Activated CD4-positive, alpha-beta memory T cell treated with anti-CD3 and anti-CD28 coated beads for 36 hours (primary cell): Measurements from ENCODE around the gene KANSL1. TPM values are rescaled to one million over a fixed set of nuclear protein-coding genes. Genes with fewer than 3 reads are reported as not detected.

ENCODE experiments used
- CTCF ChIA-PET: fragments of 350-600 bp; sonication (Branson Sonifier 250); formaldehyde crosslinking; loops from one replicate; lab custom pipeline; 2021; ENCODE audit warnings: antibody characterized with exemption, inconsistent platforms; lab: Charles Lee
- POLR2A ChIA-PET: fragments of 350-600 bp; sonication (Branson Sonifier 250); formaldehyde crosslinking; loops from one replicate; lab custom pipeline; 2021; ENCODE audit warnings: antibody characterized with exemption; lab: Charles Lee
- DNase-seq: peaks from one replicate; pipeline ENCODE4 v3.0.0-alpha.2; 2020
- H3K27ac Mint-ChIP-seq: one replicate; pipeline ENCODE4 v1.8.0; 2021; ENCODE audit warnings: mixed read lengths
- H3K27me3 Mint-ChIP-seq: one replicate; pipeline ENCODE4 v1.8.0; 2021; ENCODE audit warnings: mixed read lengths
- H3K36me3 Mint-ChIP-seq: one replicate; pipeline ENCODE4 v1.8.0; 2021; ENCODE audit warnings: mixed read lengths
- H3K4me1 Mint-ChIP-seq: one replicate; pipeline ENCODE4 v1.8.0; 2021; ENCODE audit warnings: low read depth, mixed read lengths
- H3K4me3 Mint-ChIP-seq: one replicate; pipeline ENCODE4 v1.8.0; 2021; ENCODE audit warnings: mild to moderate bottlenecking, mixed read lengths
- H3K9me3 Mint-ChIP-seq: one replicate; pipeline ENCODE4 v1.8.0; 2021; ENCODE audit warnings: mixed read lengths
- intact Hi-C: fragments of 100-400 bp; cut with micrococcal nuclease; formaldehyde crosslinking; loops from one replicate; pipeline ENCODE4 v1.15.1; 2023
- total RNA-seq, 2 experiments: library from RNA; stranded (reverse); gene quantifications; one replicate each; pipeline ENCODE4 v1.2.3, GENCODE V29; 2021

Gene KANSL1
- total RNA-seq, 2 experiments from 2014 or later, result 57.3 to 63.8 TPM

- H3K9me3 Mint-ChIP-seq, result no peaks in the 10 kb centered on the region
- intact Hi-C loops, result loop anchor here (1.0 to 2.0 kb wide), 3 partner anchors 8 to 53 kb away; no protein-coding TSS in a partner anchor
- H3K27me3 Mint-ChIP-seq, result no peaks in the 10 kb centered on the region
- peaks cover 6% of the 10 kb centered on the region for H3K36me3 Mint-ChIP-seq
- POLR2A ChIA-PET, result interaction anchor here (0.8 to 5.7 kb wide), 2 partner anchors 8 to 53 kb away, joined by 3 to 48 read pairs; no protein-coding TSS in a partner anchor
- DNase-seq, result peak; percentile 65
- peaks cover 84% of the 10 kb centered on the region for H3K4me1 Mint-ChIP-seq
- H3K4me3 Mint-ChIP-seq, result no peak overlapping the region
- peak overlapping the region; percentile 71 for H3K27ac Mint-ChIP-seq
- CTCF ChIA-PET, result interaction anchor here (0.9 to 5.8 kb wide), 5 partner anchors 9 to 59 kb away, joined by 3 to 50 read pairs (median 9); partner anchors contain the start of gene KANSL1
Measured at GRCh38 chr17:46154151-46154816, 38.9 kb downstream of the KANSL1 start.

- POLR2A ChIA-PET, result no interaction called here
- CTCF ChIA-PET, result interaction anchor here (0.6 to 1.4 kb wide), 3 partner anchors 10 to 136 kb away, joined by 3 to 4 read pairs (median 3); no protein-coding TSS in a partner anchor
Measured at GRCh38 chr17:46152423-46152822, 40.8 kb downstream of the KANSL1 start.

DNA sequence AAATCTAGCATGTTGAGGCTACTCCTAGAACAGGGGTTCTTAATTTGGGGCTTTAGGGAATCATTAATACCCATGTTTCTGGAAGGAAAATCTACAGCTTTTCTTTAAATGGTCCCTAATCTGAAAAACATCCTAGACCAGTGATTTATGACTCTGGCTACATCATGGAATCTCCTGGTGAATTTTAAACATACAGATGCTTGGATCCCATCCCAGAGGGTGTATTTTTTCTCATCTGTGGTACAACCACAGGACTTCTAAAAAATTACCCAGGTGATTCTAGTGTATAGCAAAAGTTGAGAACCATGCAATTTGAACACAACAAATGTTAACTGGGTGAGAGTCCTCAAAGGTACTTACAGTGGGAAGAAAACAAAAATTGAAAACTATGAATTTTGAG is 41.5 kb downstream of the KANSL1 start:
- Mint-ChIP-seq H3K4me1 (peaks cover 85% of the 10 kb centered on the region), H3K27me3 (no peaks in the 10 kb centered on the region), H3K36me3 (peaks cover 8% of the 10 kb centered on the region), H3K27ac (no peak overlapping the region), H3K4me3 (no peak overlapping the region), H3K9me3 (no peaks in the 10 kb centered on the region)
- intact Hi-C loops, result no loop called here
- POLR2A ChIA-PET, result no interaction called here
- CTCF ChIA-PET, result interaction anchor here (0.6 to 1.4 kb wide), 4 partner anchors 11 to 136 kb away, joined by 3 to 4 read pairs (median 3); no protein-coding TSS in a partner anchor
- DNase-seq, result no peak

More at GRCh38 chr17:46152423-46152822, 40.8 kb downstream of the KANSL1 start:
- no peaks in the 10 kb centered on the region for H3K9me3 Mint-ChIP-seq
- H3K4me1 Mint-ChIP-seq, result peaks cover 86% of the 10 kb centered on the region
- H3K27ac Mint-ChIP-seq, result no peak overlapping the region
- H3K27me3 Mint-ChIP-seq, result no peaks in the 10 kb centered on the region
- no peak overlapping the region for H3K4me3 Mint-ChIP-seq
- no peak for DNase-seq
- intact Hi-C loops, result no loop called here
- H3K36me3 Mint-ChIP-seq, result peaks cover 8% of the 10 kb centered on the region

- Mint-ChIP-seq H3K4me1 (peaks cover 84% of the 10 kb centered on the region), H3K4me3 (no peak overlapping the region), H3K27me3 (no peaks in the 10 kb centered on the region), H3K27ac (no peak overlapping the region), H3K36me3 (peaks cover 8% of the 10 kb centered on the region), H3K9me3 (no peaks in the 10 kb centered on the region)
- CTCF ChIA-PET, result interaction anchor here (0.9 kb wide), 1 partner anchor 106 kb away, joined by 4 read pairs; no protein-coding TSS in a partner anchor
- no peak for DNase-seq
- POLR2A ChIA-PET, result no interaction called here
- intact Hi-C loops, result no loop called here
Measured at GRCh38 chr17:46150216-46150963, 42.8 kb downstream of the KANSL1 start.

- ChIA-PET POLR2A (no interaction called here), CTCF (no interaction called here)
- H3K4me1 Mint-ChIP-seq, result peaks cover 84% of the 10 kb centered on the region
- no peaks in the 10 kb centered on the region for H3K27me3 Mint-ChIP-seq
- no peak overlapping the region for H3K4me3 Mint-ChIP-seq
- H3K27ac Mint-ChIP-seq, result no peak overlapping the region
- intact Hi-C loops, result no loop called here
- DNase-seq, result no peak
- peaks cover 10% of the 10 kb centered on the region for H3K36me3 Mint-ChIP-seq
- H3K9me3 Mint-ChIP-seq, result no peaks in the 10 kb centered on the region
Measured at GRCh38 chr17:46148247-46148646, 45.0 kb downstream of the KANSL1 start.

DNA sequence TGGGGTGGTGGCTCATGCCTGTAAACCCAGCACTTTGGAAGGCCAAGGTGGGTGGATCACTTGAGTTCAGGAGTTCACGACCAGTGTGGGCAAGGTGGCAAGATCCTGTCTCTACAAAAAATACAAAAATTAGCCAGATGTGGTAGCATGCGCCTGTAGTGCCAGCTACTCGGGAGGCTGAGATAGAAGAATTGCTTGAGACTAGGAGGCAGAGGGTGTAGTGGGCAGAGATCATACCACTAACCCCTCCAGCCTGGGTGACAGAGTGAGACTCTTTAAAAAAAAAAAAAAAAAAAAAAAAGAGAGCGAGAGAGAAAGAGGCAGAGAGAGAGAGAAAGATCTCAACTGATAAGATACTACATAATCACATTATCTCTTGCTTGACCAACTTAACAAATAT is 45.9 kb downstream of the KANSL1 start:
- no peak for DNase-seq
- peaks cover 9% of the 10 kb centered on the region for H3K36me3 Mint-ChIP-seq
- POLR2A ChIA-PET, result interaction anchor here (2.9 kb wide), 1 partner anchor 9 kb away, joined by 48 read pairs; no protein-coding TSS in a partner anchor
- CTCF ChIA-PET, result interaction anchor here (2.0 to 4.3 kb wide), 2 partner anchors 10 to 11 kb away, joined by 5 to 35 read pairs; no protein-coding TSS in a partner anchor
- no peaks in the 10 kb centered on the region for H3K9me3 Mint-ChIP-seq
- no peaks in the 10 kb centered on the region for H3K27me3 Mint-ChIP-seq
- H3K4me1 Mint-ChIP-seq, result peaks cover 84% of the 10 kb centered on the region
- peak overlapping the region; percentile 67 for H3K27ac Mint-ChIP-seq
- H3K4me3 Mint-ChIP-seq, result no peak overlapping the region
- intact Hi-C loops, result no loop called here

DNA sequence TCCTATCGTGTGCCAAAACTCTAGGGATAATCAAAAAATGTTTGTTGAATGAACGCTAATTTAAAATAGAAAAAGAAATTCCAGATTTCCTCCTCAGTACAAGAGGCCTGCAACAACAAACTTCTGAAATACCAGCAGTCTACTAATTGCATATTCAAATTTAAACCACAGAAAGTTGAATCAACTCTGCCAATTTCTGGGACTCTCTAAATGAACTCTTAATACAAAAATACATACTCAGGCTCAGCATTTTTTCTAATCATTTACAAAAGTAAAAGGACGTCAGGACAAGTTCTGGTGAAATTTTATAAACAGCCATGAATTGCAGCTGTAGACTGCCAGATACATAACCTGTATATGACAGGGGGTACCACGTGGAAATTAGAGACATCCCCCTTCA is 49.0 kb downstream of the KANSL1 start:
- no peak for DNase-seq
- Mint-ChIP-seq H3K4me1 (peaks cover 89% of the 10 kb centered on the region), H3K27me3 (no peaks in the 10 kb centered on the region), H3K36me3 (peaks cover 4% of the 10 kb centered on the region), H3K27ac (peak overlapping the region; percentile 43), H3K4me3 (no peak overlapping the region), H3K9me3 (no peaks in the 10 kb centered on the region)
- CTCF ChIA-PET, result interaction anchor here (0.9 to 4.3 kb wide), 7 partner anchors 9 to 143 kb away, joined by 3 to 35 read pairs (median 19); partner anchors contain the start of gene KANSL1
- POLR2A ChIA-PET, result interaction anchor here (1.8 to 2.9 kb wide), 2 partner anchors 12 to 48 kb away, joined by 6 to 48 read pairs; partner anchors contain the start of gene KANSL1
- intact Hi-C loops, result loop anchor here (5.0 kb wide), 1 partner anchor 42 kb away; no protein-coding TSS in a partner anchor

GRCh38 chr17:46143827-46144236 is 49.4 kb downstream of the KANSL1 start:
- peaks cover 4% of the 10 kb centered on the region for H3K36me3 Mint-ChIP-seq
- DNase-seq, result no peak
- intact Hi-C loops, result loop anchor here (5.0 kb wide), 1 partner anchor 42 kb away; no protein-coding TSS in a partner anchor
- H3K4me3 Mint-ChIP-seq, result no peak overlapping the region
- no peaks in the 10 kb centered on the region for H3K9me3 Mint-ChIP-seq
- ChIA-PET POLR2A (no interaction called here), CTCF (interaction anchor here (0.9 to 4.3 kb wide), 2 partner anchors 14 to 143 kb away, joined by 3 to 35 read pairs; no protein-coding TSS in a partner anchor)
- no peak overlapping the region for H3K27ac Mint-ChIP-seq
- H3K4me1 Mint-ChIP-seq, result peaks cover 89% of the 10 kb centered on the region
- H3K27me3 Mint-ChIP-seq, result no peaks in the 10 kb centered on the region

- intact Hi-C loops, result loop anchor here (5.0 kb wide), 1 partner anchor 39 kb away; no protein-coding TSS in a partner anchor
- peaks cover 1% of the 10 kb centered on the region for H3K36me3 Mint-ChIP-seq
- peaks cover 90% of the 10 kb centered on the region for H3K4me1 Mint-ChIP-seq
- H3K9me3 Mint-ChIP-seq, result no peaks in the 10 kb centered on the region
- H3K4me3 Mint-ChIP-seq, result no peak overlapping the region
- H3K27me3 Mint-ChIP-seq, result no peaks in the 10 kb centered on the region
- POLR2A ChIA-PET, result no interaction called here
- CTCF ChIA-PET, result interaction anchor here (0.7 kb wide), 1 partner anchor 145 kb away, joined by 3 read pairs; no protein-coding TSS in a partner anchor
- DNase-seq, result no peak
- no peak overlapping the region for H3K27ac Mint-ChIP-seq
Measured at GRCh38 chr17:46141645-46142044, 51.6 kb downstream of the KANSL1 start.

GRCh38 chr17:46140645-46141197 is 52.5 kb downstream of the KANSL1 start:
- peaks cover 1% of the 10 kb centered on the region for H3K36me3 Mint-ChIP-seq
- no peak overlapping the region for H3K27ac Mint-ChIP-seq
- H3K9me3 Mint-ChIP-seq, result no peaks in the 10 kb centered on the region
- DNase-seq, result no peak
- ChIA-PET CTCF (no interaction called here), POLR2A (no interaction called here)
- H3K27me3 Mint-ChIP-seq, result no peaks in the 10 kb centered on the region
- H3K4me3 Mint-ChIP-seq, result no peak overlapping the region
- H3K4me1 Mint-ChIP-seq, result peaks cover 93% of the 10 kb centered on the region
- intact Hi-C loops, result loop anchor here (5.0 kb wide), 1 partner anchor 38 kb away; no protein-coding TSS in a partner anchor

DNA sequence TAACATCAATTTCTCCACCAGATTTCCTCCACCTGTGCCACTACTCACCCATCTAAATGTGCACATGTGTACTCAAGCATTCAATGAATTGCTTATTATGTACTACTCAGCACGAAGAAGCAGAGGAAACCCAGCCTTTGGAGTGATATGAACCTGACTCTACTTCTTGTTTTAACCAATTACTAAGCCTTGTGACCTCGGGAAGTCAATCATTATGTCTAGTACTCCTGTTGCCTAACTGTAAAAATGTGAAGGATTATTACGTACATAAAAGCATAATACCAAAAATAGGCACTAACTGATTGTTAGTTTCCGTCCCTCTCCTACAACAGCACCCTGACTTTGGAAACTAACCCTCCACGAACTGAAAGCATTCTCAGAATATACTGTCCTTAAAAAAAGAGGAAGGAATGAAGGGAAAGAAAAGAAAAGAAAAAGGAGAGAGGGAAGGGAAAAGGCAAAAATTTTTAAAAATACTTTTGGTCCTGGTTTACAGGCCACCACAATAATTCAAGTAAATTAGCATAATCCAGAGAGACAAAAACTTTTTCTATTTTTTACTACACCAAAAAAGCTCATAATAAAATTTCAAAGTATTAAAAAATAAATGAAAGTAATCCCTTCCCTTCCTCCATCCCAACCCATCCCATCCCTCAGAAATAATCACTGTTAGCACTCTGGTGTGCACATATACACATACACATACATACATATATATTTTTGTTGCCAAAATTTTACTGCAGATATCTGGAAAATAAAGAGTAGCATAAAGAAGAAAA is 53.6 kb downstream of the KANSL1 start:
- CTCF ChIA-PET, result no interaction called here
- intact Hi-C loops, result loop anchor here (5.0 kb wide), 2 partner anchors 37 to 53 kb away; partner anchors contain the start of gene KANSL1
- H3K27me3 Mint-ChIP-seq, result no peaks in the 10 kb centered on the region
- peaks cover 1% of the 10 kb centered on the region for H3K36me3 Mint-ChIP-seq
- peaks cover 92% of the 10 kb centered on the region for H3K4me1 Mint-ChIP-seq
- no peaks in the 10 kb centered on the region for H3K9me3 Mint-ChIP-seq
- no peak overlapping the region for H3K4me3 Mint-ChIP-seq
- DNase-seq, result no peak
- POLR2A ChIA-PET, result no interaction called here
- no peak overlapping the region for H3K27ac Mint-ChIP-seq
